Measurements from ENCODE around the gene NFATC1. TPM values are rescaled to one million over a fixed set of nuclear protein-coding genes. Genes with fewer than 3 reads are reported as not detected.
"Not testable (repeated sequence)": the region's sequence is repeated elsewhere in the genome, so short reads cannot be mapped to it uniquely, and the experiment has no call there.

Gene NFATC1
- total RNA-seq, 1 donor from 2014 or later: 4.5 TPM

- no peak for ATAC-seq
- no peak for DNase-seq (ENCODE audit: low spot score)
Observed at GRCh38 chr18:79468119-79468789, 72.5 kb downstream of the NFATC1 start.

- no peak for ATAC-seq
Observed at GRCh38 chr18:79469309-79469708, 73.6 kb downstream of the NFATC1 start.

GRCh38 chr18:79469751-79470505, 74.2 kb downstream of the NFATC1 start:
- ATAC-seq: no peak
- no peak for DNase-seq (ENCODE audit: low spot score)

More at GRCh38 chr18:79469309-79469708, 73.6 kb downstream of the NFATC1 start:
- DNase-seq (ENCODE audit: low spot score): no peak

- ATAC-seq (no peak), DNase-seq (ENCODE audit: low spot score) (no peak)
Observed at GRCh38 chr18:79470547-79470946, 74.8 kb downstream of the NFATC1 start.

- no peak for DNase-seq (ENCODE audit: low spot score)
- no peak for ATAC-seq
Observed at GRCh38 chr18:79471046-79471445, 75.3 kb downstream of the NFATC1 start.

- ATAC-seq (no peak), DNase-seq (ENCODE audit: low spot score) (no peak)
Observed at GRCh38 chr18:79471597-79471996, 75.9 kb downstream of the NFATC1 start.

- no peak for ATAC-seq
- DNase-seq (ENCODE audit: low spot score): no peak
Observed at GRCh38 chr18:79472176-79472575, 76.4 kb downstream of the NFATC1 start.

GRCh38 chr18:79472946-79473345, 77.2 kb downstream of the NFATC1 start:
- no peak for DNase-seq (ENCODE audit: low spot score)
- ATAC-seq: no peak

GRCh38 chr18:79476031-79476917, 80.5 kb downstream of the NFATC1 start:
- ATAC-seq: no peak
- no peak for DNase-seq (ENCODE audit: low spot score)

- DNase-seq (ENCODE audit: low spot score): no peak
Observed at GRCh38 chr18:79476918-79477571, 81.3 kb downstream of the NFATC1 start.

GRCh38 chr18:79477711-79478483, 82.2 kb downstream of the NFATC1 start:
- DNase-seq (ENCODE audit: low spot score): no peak
- ATAC-seq: no peak

More at GRCh38 chr18:79476918-79477571, 81.3 kb downstream of the NFATC1 start:
- no peak for ATAC-seq

GRCh38 chr18:79478484-79479115, 82.9 kb downstream of the NFATC1 start:
- ATAC-seq: no peak

GRCh38 chr18:79479116-79479760, 83.5 kb downstream of the NFATC1 start:
- ATAC-seq: no peak
- DNase-seq (ENCODE audit: low spot score): no peak

More at GRCh38 chr18:79478484-79479115, 82.9 kb downstream of the NFATC1 start:
- DNase-seq (ENCODE audit: low spot score): no peak

GRCh38 chr18:79479761-79480161, 84.0 kb downstream of the NFATC1 start:
- ATAC-seq (no peak), DNase-seq (ENCODE audit: low spot score) (no peak)

GRCh38 chr18:79480171-79481045, 84.7 kb downstream of the NFATC1 start:
- DNase-seq (ENCODE audit: low spot score): no peak
- ATAC-seq: no peak

- no peak for ATAC-seq
- no peak for DNase-seq (ENCODE audit: low spot score)
Observed at GRCh38 chr18:79481046-79481790, 85.5 kb downstream of the NFATC1 start.

GRCh38 chr18:79483393-79483792, 87.7 kb downstream of the NFATC1 start:
- not testable (repeated sequence) for ATAC-seq; DNase-seq (ENCODE audit: low spot score)
